ENCODE measurements around the gene UMAD1. TPM values are rescaled to one million over a fixed set of nuclear protein-coding genes. Genes with fewer than 3 reads are reported as not detected.
A peak's percentile ranks its signal among the peaks of the same experiment; 100 is the strongest.

Gene UMAD1
- total and polyA plus RNA-seq, 2 of the 13 experiments (the other 11 are each of a cell fraction or from before 2014, with no cell fraction given) = 16.8 to 17.6 TPM

DNA sequence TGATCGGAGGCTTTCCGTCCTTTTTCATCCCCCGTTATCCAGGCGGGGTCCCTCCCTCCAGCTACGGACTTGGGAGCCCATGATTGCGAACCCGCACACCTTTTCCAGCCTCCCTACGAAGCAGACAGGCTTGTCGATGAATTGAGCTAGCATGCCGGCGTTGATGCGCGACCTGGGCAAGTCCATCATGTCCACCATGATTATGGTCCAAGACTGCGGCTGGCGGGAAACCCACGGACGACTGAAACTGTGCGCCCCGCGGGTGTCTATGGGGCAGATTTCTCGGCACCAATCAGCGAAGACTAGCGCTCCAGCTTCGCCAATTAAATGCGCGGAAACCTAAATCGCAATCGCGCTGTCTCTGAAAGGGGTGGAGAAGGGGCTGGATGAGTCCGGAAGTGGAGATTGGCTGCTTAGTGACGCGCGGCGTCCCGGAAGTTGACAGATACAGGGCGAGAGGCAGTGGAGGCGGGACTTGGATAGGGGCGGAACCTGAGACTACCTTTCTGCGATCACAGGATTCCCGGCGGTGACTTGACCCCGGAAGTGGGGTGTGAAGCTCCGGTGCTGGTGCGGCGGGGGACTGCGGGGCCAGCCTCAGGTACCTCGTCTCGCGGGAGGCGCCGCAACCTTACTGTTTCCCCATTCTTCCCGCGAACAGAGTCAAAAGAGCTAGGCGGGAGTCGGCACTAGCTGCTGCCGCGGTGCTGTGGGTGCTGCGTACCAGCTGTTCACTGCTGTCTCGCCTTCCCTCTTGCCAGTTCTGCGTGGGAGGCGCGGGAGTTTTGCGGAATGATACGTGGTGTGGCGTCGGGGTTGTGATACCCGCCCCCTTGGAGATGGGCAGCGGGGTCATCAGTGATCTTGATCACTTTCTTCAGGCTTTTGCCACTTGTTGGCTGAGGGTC, at the start of gene UMAD1 (continued):
- TF ChIP-seq, protein P1, sequence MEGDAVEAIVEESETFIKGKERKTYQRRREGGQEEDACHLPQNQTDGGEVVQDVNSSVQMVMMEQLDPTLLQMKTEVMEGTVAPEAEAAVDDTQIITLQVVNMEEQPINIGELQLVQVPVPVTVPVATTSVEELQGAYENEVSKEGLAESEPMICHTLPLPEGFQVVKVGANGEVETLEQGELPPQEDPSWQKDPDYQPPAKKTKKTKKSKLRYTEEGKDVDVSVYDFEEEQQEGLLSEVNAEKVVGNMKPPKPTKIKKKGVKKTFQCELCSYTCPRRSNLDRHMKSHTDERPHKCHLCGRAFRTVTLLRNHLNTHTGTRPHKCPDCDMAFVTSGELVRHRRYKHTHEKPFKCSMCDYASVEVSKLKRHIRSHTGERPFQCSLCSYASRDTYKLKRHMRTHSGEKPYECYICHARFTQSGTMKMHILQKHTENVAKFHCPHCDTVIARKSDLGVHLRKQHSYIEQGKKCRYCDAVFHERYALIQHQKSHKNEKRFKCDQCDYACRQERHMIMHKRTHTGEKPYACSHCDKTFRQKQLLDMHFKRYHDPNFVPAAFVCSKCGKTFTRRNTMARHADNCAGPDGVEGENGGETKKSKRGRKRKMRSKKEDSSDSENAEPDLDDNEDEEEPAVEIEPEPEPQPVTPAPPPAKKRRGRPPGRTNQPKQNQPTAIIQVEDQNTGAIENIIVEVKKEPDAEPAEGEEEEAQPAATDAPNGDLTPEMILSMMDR (CRISPR knock-in tag; IDR thresholded peaks at IDR 0.05) = peak; percentile 24
- TF ChIP-seq, protein P2, sequence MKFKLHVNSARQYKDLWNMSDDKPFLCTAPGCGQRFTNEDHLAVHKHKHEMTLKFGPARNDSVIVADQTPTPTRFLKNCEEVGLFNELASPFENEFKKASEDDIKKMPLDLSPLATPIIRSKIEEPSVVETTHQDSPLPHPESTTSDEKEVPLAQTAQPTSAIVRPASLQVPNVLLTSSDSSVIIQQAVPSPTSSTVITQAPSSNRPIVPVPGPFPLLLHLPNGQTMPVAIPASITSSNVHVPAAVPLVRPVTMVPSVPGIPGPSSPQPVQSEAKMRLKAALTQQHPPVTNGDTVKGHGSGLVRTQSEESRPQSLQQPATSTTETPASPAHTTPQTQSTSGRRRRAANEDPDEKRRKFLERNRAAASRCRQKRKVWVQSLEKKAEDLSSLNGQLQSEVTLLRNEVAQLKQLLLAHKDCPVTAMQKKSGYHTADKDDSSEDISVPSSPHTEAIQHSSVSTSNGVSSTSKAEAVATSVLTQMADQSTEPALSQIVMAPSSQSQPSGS (CRISPR knock-in tag; IDR thresholded peaks at IDR 0.05) = peak; percentile 10; the same call in 1 of the 2 replicates
- no peak for TF ChIP-seq JUND (CRISPR knock-in tag; IDR thresholded peaks at IDR 0.05)
- 0 out of 2 replicates have a peak, but pooled peaks have one; percentile 54 for TF ChIP-seq ISX (CRISPR knock-in tag; conservative IDR thresholded peaks at IDR 0.05)
- TF ChIP-seq, protein P3, sequence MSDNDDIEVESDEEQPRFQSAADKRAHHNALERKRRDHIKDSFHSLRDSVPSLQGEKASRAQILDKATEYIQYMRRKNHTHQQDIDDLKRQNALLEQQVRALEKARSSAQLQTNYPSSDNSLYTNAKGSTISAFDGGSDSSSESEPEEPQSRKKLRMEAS (IDR thresholded peaks at IDR 0.05) = peak; percentile 71
- peak; percentile 13; the same call in 1 of the 2 replicates for TF ChIP-seq ZNF598 (CRISPR knock-in tag; IDR thresholded peaks at IDR 0.05; ENCODE audit: borderline replicate concordance)
- peak; percentile 27; the same call in 1 of the 2 replicates for TF ChIP-seq HNF4A (CRISPR knock-in tag; IDR thresholded peaks at IDR 0.05)
- TF ChIP-seq CCDC6 (CRISPR knock-in tag; IDR thresholded peaks at IDR 0.05) = peak; percentile 21; the same call in 1 of the 2 replicates
- TF ChIP-seq KMT2B (CRISPR knock-in tag; IDR thresholded peaks at IDR 0.05) = peak; percentile 67; the same call in 1 of the 2 replicates
- TF ChIP-seq NFYB (CRISPR knock-in tag; IDR thresholded peaks at IDR 0.05) = peak; percentile 88
- TF ChIP-seq, protein P4, sequence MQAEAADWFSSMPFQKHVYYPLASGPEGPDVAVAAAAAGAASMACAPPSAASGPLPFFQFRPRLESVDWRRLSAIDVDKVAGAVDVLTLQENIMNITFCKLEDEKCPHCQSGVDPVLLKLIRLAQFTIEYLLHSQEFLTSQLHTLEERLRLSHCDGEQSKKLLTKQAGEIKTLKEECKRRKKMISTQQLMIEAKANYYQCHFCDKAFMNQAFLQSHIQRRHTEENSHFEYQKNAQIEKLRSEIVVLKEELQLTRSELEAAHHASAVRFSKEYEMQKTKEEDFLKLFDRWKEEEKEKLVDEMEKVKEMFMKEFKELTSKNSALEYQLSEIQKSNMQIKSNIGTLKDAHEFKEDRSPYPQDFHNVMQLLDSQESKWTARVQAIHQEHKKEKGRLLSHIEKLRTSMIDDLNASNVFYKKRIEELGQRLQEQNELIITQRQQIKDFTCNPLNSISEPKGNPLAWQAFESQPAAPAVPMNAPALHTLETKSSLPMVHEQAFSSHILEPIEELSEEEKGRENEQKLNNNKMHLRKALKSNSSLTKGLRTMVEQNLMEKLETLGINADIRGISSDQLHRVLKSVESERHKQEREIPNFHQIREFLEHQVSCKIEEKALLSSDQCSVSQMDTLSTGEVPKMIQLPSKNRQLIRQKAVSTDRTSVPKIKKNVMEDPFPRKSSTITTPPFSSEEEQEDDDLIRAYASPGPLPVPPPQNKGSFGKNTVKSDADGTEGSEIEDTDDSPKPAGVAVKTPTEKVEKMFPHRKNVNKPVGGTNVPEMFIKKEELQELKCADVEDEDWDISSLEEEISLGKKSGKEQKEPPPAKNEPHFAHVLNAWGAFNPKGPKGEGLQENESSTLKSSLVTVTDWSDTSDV (CRISPR knock-in tag; IDR thresholded peaks at IDR 0.05) = 0 out of 2 replicates have a peak, but pooled peaks have one; percentile 38
- TF ChIP-seq ZIK1 (CRISPR knock-in tag; IDR thresholded peaks at IDR 0.05; ENCODE audit: borderline replicate concordance, low read depth) = peak; percentile 67; the same call in 1 of the 2 replicates
- TF ChIP-seq HMGA1 (CRISPR knock-in tag; conservative IDR thresholded peaks at IDR 0.05) = no peak
- TF ChIP-seq ZNF335 (CRISPR knock-in tag; IDR thresholded peaks at IDR 0.05) = 0 out of 2 replicates have a peak, but pooled peaks have one; percentile 25
- no peak for TF ChIP-seq ZNF768 (CRISPR knock-in tag; IDR thresholded peaks at IDR 0.05)
- no peak for TF ChIP-seq KDM3A (CRISPR knock-in tag; IDR thresholded peaks at IDR 0.05; ENCODE audit: low read depth)
- peak; percentile 31; the same call in 1 of the 2 replicates for TF ChIP-seq GFI1 (CRISPR knock-in tag; IDR thresholded peaks at IDR 0.05; ENCODE audit: borderline replicate concordance)
- peak; percentile 44; the same call in 1 of the 2 replicates for TF ChIP-seq ISL2 (CRISPR knock-in tag; IDR thresholded peaks at IDR 0.05)
- no peak for TF ChIP-seq SOX13 (IDR thresholded peaks at IDR 0.05)
- TF ChIP-seq SOX13 (CRISPR knock-in tag; conservative IDR thresholded peaks at IDR 0.05 in 1 of 2, IDR thresholded peaks at IDR 0.05 in 1 of 2) = peak in 1 of 2 experiments; percentile 8; a peak in 2 of 4 replicates
- no peak for TF ChIP-seq POLR2AphosphoS2 (IDR thresholded peaks at IDR 0.05; ENCODE audit: low read depth, low read length)
- TF ChIP-seq ZNF83 (CRISPR knock-in tag; IDR thresholded peaks at IDR 0.05; ENCODE audit: borderline replicate concordance) = peak; percentile 74; the same call in 1 of the 2 replicates
